ENCODE results near the gene FBXO30.

FBXO30 gene

GRCh38 chr6:145818796-145819195 lies 4.2 kb upstream of the FBXO30 start:
- no peak for DNase-seq (ENCODE audit: low read depth in 2 of 2)

DNA sequence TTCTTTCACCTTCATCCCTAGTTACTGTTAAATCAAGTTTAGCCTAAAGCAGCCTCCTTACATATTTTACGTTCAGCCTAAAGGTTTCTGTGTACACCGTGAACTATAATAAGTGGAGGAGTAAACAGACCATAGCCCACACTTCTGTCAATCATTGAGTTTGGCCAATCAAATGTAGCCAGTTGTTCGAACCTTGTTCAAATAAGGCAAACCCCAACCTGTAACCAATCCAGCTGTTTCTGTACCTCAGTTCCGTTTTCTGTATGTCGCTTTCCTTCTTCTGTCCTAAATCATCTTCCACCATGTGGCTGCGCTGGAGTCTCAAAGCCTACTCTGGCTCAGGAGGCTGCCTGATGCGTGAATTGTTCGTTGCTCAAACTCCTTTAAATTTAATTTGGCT lies 1.8 kb upstream of the FBXO30 start:
- DNase-seq (ENCODE audit: low read depth in 2 of 2), result no peak

- no peak for DNase-seq (ENCODE audit: low read depth in 2 of 2)
Measured at GRCh38 chr6:145815309-145816274, 997 bp upstream of the FBXO30 start.

- no peak for DNase-seq (ENCODE audit: low read depth in 2 of 2)
Measured at GRCh38 chr6:145814035-145814500, 527 bp downstream of the FBXO30 start.

DNA sequence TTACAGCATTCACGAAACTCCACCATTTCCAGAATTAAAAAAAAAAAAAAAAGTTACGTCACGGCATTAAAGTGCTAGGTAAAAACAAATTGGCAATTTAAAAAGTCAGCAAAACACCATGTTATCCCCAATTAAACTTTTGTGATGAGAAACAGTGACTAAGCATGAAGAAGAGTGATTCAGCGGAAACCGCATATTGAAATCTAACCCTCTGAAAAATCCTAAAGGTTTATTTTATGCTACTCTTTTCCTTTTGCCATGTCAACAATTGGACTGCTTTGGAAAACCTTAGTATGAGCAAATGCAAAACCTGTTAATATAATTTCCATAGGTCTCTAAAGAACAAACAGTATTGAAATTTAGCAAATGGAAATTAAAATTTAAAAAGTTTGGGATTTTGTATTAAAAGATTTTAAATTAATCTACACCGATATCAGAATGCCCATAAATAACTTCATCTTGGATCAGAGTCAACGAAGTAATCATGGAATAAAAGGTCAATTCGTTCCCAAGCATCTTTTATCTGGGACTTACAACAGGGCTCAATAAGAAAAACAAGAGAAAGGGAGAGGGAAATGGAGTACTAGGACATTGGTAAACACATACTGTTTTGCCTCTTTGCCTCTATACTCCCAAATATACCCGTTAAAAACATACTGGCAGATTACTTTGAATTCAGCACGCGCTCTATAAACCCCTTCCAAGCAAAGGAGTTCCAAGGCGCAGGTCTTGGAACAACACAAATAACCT lies 1.1 kb downstream of the FBXO30 start:
- DNase-seq (ENCODE audit: low read depth in 2 of 2), result no peak

- DNase-seq (ENCODE audit: low read depth in 2 of 2), result no peak
Measured at GRCh38 chr6:145811741-145812140, 2.9 kb downstream of the FBXO30 start.

DNA sequence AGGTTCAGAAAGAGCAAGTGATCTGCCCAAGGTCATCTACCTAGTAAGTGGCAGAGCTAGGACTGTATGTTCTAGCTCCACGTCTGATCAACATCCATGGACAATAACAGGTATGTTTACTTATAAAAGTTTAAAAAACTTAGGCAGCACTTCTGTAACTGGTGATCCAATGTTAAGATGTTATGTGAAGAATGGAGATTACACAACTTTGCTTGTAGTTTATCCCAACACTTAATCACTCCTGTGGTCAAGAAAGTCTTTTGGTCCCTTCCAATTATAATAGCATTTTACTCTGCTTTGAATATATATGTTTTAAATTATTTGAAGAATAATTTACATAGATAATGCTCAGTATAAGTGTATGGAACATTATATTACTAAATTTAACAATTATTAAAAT lies 4.8 kb downstream of the FBXO30 start:
- no peak for DNase-seq (ENCODE audit: low read depth in 2 of 2)

DNA sequence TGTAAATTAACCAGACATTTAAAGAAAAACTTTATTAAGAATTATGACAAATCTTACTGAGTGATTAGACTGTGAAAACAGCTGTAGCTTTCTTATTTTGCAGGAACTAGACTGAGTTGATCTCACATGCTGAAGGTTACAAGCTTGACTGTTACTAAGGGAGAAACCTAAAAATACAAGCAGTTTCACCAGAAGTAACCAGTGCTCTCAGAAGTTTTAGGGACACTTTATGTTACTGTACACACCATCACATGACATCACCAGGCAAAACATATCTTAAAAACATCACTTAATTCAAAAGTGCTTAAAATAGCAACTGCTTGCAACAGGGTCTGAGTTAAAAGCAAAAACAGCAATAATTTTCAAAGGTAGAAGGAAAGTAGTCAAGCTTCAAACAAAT lies 5.4 kb downstream of the FBXO30 start:
- no peak for DNase-seq (ENCODE audit: low read depth in 2 of 2)

GRCh38 chr6:145808239-145808638 lies 6.4 kb downstream of the FBXO30 start:
- DNase-seq (ENCODE audit: low read depth in 2 of 2), result no peak

DNA sequence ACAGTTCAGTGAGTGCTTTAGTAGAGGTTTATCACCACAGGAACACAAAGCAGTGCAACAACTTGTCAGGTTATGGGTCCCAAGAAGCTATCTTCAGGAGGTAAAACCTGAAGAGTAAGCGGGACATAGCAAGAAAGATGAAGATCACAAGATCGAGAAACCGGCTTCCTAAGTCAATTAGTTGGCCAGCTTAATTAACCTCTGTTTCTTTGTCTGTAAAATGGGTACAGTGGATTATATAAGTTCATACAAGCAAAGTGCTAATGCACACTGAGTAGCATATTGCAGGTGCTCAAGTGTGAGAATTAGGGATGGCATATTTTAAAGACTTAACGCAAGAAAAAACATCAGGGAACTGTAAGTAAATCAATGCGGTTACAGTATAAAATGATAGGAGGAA lies 12.5 kb downstream of the FBXO30 start:
- no peak for DNase-seq (ENCODE audit: low read depth in 2 of 2)

DNA sequence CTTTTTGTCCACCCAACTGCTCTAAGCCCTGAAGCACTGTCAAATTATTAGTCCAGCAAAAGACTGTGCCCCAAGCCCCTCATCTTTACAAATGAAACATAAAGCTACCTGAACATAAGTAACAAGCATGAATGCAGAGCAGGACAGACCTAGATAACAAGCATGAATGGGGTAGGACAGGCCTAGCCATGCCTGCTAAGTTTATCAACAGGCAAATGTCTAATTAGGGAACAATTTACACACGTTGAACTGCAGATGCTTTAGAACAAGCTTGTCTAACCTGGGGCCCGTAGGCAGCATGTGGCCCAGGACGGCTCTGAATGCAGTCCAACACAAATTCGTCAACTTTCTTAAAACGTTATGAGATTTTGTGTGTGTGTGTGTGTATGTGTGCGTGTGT lies 13.6 kb downstream of the FBXO30 start:
- DNase-seq (ENCODE audit: low read depth in 2 of 2), result no peak

GRCh38 chr6:145798530-145798929 lies 16.1 kb downstream of the FBXO30 start:
- DNase-seq (ENCODE audit: low read depth in 2 of 2), result no peak

DNA sequence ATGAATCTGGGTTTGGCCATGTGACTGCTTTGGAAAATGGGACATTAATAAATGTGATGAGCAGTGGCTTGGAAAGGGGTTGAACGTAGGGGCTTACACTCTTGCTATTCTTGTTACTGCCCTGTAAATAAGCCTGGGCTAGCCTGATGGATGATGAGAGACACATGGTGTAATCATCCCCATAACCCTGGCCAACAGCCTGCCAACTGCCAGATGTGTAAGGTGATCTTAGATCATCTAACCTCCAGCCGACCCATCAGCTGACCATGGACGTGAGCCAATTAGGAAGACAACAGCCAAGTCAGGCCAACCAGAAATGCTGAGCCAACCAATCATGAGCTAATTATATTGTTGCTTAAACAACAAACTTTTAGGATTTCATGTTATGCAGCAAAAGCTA lies 25.2 kb downstream of the FBXO30 start:
- DNase-seq (ENCODE audit: low read depth in 2 of 2), result no peak

GRCh38 chr6:145787688-145788087 lies 26.9 kb downstream of the FBXO30 start:
- DNase-seq (ENCODE audit: low read depth in 2 of 2), result no peak

- DNase-seq (ENCODE audit: low read depth in 2 of 2), result no peak
Measured at GRCh38 chr6:145784683-145785082, 29.9 kb downstream of the FBXO30 start.

- DNase-seq (ENCODE audit: low read depth in 2 of 2), result no peak
Measured at GRCh38 chr6:145783796-145784195, 30.8 kb downstream of the FBXO30 start.

- DNase-seq (ENCODE audit: low read depth in 2 of 2), result no peak
Measured at GRCh38 chr6:145772846-145773245, 41.7 kb downstream of the FBXO30 start.

- no peak for DNase-seq (ENCODE audit: low read depth in 2 of 2)
Measured at GRCh38 chr6:145765449-145765848, 49.1 kb downstream of the FBXO30 start.

DNA sequence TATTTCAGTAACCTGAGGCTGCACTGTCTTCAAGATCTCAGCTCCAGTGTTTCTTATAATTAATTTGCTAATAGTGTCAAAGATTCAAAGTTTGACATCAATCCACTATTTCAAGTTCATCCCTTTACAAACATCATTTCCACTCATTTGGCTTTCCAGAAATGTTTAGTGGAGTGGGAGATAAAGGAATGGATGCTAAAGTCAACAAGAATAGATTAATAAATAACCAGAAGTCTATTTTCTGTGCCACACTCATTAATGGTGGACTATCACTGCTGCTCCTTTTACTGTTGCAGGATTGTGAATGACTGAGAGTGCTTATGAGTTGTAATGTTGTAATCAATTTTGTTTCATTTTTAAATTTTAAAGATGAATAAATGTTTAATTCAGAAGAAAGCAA lies 50.9 kb downstream of the FBXO30 start:
- DNase-seq (ENCODE audit: low read depth in 2 of 2), result no peak

DNA sequence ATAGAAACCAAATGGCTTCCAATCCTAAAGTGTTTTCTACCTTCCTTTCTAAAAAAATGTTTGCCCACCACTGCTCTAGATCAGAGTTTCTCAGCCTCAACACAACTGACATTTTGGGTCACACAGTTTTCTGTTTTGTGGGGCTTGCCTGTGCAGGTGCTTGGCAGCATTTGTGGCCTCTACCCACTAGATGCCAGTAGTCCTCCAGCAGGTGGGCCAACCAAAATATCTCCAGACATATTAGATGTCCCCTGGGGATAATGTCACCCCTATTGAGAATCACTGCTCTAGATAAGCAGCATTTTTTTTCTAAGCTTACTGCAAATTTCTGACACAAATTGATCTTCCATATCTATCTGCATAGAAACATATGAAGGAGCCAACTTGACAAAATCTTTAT lies 53.0 kb downstream of the FBXO30 start:
- no peak for DNase-seq (ENCODE audit: low read depth in 2 of 2)

- no peak for DNase-seq (ENCODE audit: low read depth in 2 of 2)
Measured at GRCh38 chr6:145758113-145758512, 56.5 kb downstream of the FBXO30 start.

DNA sequence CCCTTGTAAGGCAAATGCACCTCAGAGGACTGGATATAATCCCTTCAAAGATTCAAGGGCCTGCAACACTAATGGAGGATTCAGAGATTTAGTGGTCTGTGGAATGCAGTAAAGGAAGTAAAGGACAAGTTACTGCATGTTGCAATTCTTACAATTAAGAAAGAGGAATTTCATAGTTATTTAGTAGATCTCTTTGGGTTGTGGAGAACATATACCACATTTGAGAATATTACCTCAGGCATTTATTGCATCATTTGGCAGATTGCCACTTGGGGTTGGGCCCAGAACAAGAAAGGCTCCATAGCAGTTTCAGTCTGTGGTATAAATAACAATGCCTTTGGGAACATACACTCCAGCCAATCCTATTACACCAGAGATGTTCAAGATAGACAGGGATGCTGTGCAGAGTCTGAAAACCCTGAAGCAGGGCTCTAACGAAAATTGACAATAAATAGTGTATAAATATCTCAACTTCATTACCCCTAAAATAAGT lies 58.4 kb downstream of the FBXO30 start:
- no peak for DNase-seq (ENCODE audit: low read depth in 2 of 2)

DNA sequence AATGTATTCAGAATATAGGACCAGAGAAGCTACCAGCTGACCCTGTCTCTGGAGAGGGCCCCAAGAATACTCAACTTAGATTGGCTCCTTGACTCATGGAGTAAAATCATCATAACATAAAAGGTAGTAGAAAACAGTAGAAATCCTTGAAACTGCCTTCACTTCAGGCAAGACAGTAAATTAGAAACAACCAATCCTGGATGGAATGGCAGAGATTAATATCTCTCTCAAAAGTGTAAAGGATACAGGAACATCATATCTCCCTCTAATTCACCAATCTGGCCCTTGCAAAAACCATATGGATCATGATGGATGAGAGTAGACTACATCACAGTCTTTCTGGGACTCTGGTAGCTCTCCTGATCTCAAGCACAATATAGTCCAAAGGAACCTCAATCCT lies 58.9 kb downstream of the FBXO30 start:
- DNase-seq (ENCODE audit: low read depth in 2 of 2), result no peak

Measured in activated CD4-positive, alpha-beta T cell treated with anti-CD3 and anti-CD28 coated beads for 24 hours (primary cell).